ENCODE data around the gene TNNI2. TPM values are rescaled to one million over a fixed set of nuclear protein-coding genes. Genes with fewer than 3 reads are reported as not detected.

TNNI2 gene
- total RNA-seq, 1 donor from 2014 or later, result not detected

DNA sequence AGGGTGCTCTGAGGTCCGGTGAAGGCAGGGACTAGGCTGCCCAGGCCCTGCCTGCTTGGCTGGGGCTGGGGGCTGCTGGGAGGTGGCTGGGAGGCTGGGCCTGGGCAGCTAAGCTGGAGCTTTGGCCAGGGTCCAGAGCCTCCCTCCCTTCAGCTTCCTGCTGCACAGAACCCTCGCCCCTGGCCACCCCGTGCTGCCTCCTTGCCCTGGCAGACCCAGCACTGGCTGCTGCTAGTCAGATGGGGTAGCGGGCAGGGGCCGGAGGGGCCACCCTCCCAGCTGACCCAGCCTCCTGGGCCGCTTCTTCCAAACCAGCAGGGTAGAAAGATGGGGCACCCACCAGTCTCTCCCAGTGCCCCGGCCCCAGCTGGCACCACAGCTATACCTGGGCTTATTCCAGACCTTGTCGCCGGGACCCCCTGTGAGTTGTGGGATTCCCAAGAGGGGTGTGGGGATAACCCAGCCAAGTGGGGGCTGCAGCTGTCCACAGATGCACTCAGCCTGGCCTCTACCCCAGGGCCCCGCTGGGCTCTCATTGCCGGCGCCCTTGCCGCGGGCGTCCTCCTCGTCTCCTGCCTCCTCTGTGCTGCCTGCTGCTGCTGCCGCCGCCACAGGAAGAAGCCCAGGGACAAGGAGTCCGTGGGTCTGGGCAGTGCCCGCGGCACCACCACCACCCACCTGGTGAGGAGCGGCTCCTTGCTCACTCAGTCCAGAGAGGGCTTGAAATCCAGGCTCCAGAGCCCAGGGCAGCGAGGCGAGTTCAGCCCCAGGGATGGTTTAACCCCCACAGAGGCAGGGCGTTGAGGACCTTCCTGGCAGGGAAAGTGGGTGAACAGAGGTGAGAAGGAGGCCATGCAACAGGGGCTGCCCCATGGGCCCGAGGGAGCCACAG, 3.8 kb upstream of the TNNI2 start, which contains the start of gene SYT8:
Gene SYT8, plus strand, starts transcription at position 212 of the 892 bp plus-strand sequence. Its CDS starts 116 bp downstream, at position 328.
- Mint-ChIP-seq H3K36me3 (ENCODE audit: low read depth) (no peaks in the 10 kb centered on the region), H3K27me3 (peaks cover 3% of the 10 kb centered on the region), H3K27ac (no peak within 1 kb of the TSS), H3K4me3 (no peak within 1 kb of the TSS), H3K4me1 (peaks cover 5% of the 10 kb centered on the region), H3K9me3 (no peaks in the 10 kb centered on the region)
- no peak for DNase-seq
- intact Hi-C loops (cut with micrococcal nuclease), result no loop called here

DNA sequence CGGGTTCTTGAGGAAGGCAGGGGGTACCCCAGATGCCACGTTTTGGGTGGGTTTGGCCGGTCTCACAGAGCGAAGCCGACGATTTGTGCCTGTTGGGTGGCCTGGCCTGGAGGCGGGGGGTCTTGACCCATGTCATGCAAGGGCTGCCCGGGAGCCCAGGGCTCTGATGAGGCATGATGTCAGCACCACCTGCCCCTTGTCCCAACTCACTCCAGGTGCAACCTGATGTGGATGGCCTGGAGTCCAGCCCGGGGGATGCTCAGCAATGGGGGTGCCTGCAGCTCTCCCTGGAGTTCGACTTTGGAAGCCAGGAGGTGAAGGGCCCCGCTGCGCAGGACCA, 3.1 kb upstream of the TNNI2 start:
- intact Hi-C loops (cut with micrococcal nuclease), result loop anchor here (2.0 kb wide), 1 partner anchor 53 kb away; no protein-coding TSS in a partner anchor
- Mint-ChIP-seq H3K4me1 (peaks cover 5% of the 10 kb centered on the region), H3K36me3 (ENCODE audit: low read depth) (no peaks in the 10 kb centered on the region), H3K9me3 (no peaks in the 10 kb centered on the region), H3K27me3 (peaks cover 3% of the 10 kb centered on the region), H3K27ac (no peak overlapping the region), H3K4me3 (no peak overlapping the region)
- DNase-seq, result no peak

DNA sequence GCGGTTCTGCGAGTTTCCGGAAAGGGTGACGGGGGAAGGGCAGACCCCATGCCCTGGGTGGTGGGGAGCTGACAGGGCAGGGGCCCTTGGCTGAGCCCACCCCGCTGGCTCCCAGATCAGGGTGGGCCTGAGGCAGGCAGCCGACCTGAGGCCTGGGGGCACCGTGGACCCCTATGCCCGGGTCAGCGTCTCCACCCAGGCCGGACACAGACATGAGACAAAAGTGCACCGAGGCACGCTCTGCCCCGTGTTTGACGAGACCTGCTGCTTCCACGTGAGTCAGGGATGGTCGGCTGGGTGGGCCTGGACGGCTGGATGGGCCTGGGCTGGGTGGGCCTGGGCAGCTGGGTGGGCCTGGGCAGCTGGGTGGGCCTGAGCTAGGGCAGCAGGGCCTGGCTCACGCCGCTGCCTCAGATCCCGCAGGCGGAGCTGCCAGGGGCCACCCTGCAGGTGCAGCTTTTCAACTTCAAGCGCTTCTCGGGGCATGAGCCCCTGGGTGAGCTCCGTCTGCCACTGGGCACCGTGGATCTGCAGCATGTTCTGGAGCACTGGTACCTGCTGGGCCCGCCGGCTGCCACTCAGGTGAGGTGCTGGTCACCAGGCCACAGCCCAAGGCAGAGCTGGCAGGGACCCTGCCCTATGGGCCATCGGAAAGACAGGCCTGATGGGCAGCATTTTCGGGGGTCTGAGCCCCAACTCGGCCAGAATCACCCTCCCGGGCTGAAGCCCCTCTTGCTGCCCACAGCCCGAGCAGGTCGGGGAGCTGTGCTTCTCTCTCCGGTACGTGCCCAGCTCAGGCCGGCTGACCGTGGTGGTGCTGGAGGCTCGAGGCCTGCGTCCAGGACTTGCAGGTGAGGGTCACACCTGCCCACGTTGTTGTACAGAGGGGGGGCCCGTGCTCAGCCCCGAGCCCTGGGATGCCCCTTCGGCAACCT, 2.5 kb upstream of the TNNI2 start:
- no peak overlapping the region for H3K4me3 Mint-ChIP-seq
- no peak overlapping the region for H3K27ac Mint-ChIP-seq
- DNase-seq, result no peak
- no peaks in the 10 kb centered on the region for H3K9me3 Mint-ChIP-seq
- peaks cover 3% of the 10 kb centered on the region for H3K27me3 Mint-ChIP-seq
- intact Hi-C loops (cut with micrococcal nuclease), result loop anchor here (2.0 kb wide), 1 partner anchor 53 kb away; no protein-coding TSS in a partner anchor
- peaks cover 5% of the 10 kb centered on the region for H3K4me1 Mint-ChIP-seq
- H3K36me3 Mint-ChIP-seq (ENCODE audit: low read depth), result no peaks in the 10 kb centered on the region

DNA sequence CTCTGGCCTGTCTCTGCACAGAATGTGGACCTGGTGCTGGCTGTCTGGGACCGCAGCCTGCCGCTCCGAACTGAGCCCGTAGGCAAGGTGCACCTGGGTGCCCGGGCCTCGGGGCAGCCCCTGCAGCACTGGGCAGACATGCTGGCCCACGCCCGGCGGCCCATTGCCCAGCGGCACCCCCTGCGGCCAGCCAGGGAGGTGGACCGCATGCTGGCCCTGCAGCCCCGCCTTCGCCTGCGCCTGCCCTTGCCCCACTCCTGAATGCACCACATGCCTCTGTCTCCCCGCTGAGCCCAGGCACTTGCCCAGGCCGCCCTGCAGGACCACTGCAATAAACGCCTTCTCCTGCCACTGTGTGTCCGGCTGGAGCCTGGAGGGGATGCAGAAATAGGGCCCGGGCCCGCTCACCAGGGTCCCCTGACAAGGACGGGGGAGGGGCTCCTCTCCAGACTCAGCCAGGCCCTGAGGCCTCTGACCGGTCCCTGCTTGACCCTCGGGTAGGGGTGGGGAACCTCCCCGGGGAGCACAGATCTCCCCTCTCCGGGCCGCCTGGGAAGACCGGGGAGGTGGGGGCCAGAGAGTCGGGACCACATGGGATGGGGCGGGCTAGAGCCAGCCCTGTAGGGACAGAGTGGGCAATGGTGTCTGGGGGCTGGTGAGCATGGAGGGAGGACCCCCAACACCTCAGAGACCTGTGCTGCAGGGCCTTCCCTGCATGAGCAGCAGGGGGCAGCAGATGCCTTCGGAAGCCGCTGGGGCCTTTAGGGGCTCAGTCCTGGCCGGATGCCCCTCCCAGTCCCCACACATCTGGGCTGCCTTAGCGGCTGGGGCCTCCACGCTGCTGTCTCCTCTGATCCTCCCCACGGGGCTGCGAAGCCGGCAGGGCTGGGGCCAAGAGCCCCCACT, 1.4 kb upstream of the TNNI2 start:
- H3K4me3 Mint-ChIP-seq, result no peak overlapping the region
- peaks cover 5% of the 10 kb centered on the region for H3K4me1 Mint-ChIP-seq
- peak; percentile 93 for DNase-seq
- intact Hi-C loops (cut with micrococcal nuclease), result loop anchor here (1.0 to 2.0 kb wide), 2 partner anchors 51 to 81 kb away; no protein-coding TSS in a partner anchor
- no peak overlapping the region for H3K27ac Mint-ChIP-seq
- peaks cover 3% of the 10 kb centered on the region for H3K27me3 Mint-ChIP-seq
- H3K36me3 Mint-ChIP-seq (ENCODE audit: low read depth), result no peaks in the 10 kb centered on the region
- H3K9me3 Mint-ChIP-seq, result no peaks in the 10 kb centered on the region

DNA sequence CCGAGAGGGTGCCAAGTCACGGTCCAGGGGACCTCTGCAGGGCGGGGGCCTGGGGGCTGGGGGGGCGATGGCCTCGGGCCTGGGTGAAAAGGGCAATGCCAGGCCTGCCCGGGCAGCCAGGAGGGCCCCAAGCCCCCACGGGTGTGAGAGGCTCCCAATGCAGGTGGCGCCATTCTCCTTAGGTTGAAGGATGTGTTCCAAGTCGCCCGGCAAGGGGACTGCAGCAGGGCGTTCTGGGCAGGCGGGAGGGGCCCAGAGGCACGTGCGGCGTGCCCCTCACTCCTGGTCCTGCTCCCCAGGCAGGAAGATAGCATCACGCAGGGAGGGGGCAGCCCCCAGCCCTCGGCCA, 730 bp upstream of the TNNI2 start:
- no peaks in the 10 kb centered on the region for H3K36me3 Mint-ChIP-seq (ENCODE audit: low read depth)
- peaks cover 7% of the 10 kb centered on the region for H3K4me1 Mint-ChIP-seq
- intact Hi-C loops (cut with micrococcal nuclease), result no loop called here
- H3K27me3 Mint-ChIP-seq, result peaks cover 3% of the 10 kb centered on the region
- no peak overlapping the region for H3K27ac Mint-ChIP-seq
- H3K9me3 Mint-ChIP-seq, result no peaks in the 10 kb centered on the region
- H3K4me3 Mint-ChIP-seq, result no peak overlapping the region
- DNase-seq, result no peak

DNA sequence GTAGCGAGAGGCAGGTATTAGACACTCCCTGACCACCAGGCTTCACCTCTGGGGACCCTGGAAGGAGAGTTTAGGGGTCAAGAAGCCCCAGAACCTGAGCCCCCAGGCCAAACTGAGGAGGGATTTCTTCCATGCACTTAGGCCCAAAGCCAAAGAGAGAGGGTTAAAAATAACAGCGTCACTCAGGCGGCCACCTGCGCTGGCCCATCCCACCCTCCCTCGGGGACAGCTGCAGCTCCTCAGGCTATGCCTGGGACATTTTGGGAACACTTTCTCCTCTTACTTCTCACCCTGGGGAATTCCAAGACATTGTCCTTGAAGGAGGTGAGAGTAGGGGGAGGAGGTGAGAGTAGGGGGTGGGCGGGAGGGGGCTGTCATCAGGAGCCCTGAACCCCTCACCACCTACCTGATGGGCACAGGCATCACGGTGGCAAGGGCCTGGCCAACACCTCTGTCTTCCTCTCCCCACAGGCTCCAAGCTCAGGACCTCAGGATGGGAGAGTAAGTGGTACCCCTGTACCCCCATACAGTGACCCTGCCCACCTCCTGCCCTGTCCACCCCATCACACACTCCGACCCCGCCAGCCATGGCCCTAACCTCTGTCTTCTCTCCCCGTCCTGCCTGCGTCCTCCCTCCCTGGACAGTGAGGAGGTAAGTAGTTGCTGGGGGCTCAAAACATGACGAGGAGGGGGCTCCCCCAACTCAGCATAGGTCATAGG, 583 bp downstream of the TNNI2 start:
- intact Hi-C loops (cut with micrococcal nuclease), result no loop called here
- DNase-seq, result no peak
- Mint-ChIP-seq H3K27ac (peak overlapping the region; percentile 37), H3K36me3 (ENCODE audit: low read depth) (no peaks in the 10 kb centered on the region), H3K4me1 (peaks cover 19% of the 10 kb centered on the region), H3K27me3 (no peaks in the 10 kb centered on the region), H3K4me3 (no peak overlapping the region), H3K9me3 (no peaks in the 10 kb centered on the region)

DNA sequence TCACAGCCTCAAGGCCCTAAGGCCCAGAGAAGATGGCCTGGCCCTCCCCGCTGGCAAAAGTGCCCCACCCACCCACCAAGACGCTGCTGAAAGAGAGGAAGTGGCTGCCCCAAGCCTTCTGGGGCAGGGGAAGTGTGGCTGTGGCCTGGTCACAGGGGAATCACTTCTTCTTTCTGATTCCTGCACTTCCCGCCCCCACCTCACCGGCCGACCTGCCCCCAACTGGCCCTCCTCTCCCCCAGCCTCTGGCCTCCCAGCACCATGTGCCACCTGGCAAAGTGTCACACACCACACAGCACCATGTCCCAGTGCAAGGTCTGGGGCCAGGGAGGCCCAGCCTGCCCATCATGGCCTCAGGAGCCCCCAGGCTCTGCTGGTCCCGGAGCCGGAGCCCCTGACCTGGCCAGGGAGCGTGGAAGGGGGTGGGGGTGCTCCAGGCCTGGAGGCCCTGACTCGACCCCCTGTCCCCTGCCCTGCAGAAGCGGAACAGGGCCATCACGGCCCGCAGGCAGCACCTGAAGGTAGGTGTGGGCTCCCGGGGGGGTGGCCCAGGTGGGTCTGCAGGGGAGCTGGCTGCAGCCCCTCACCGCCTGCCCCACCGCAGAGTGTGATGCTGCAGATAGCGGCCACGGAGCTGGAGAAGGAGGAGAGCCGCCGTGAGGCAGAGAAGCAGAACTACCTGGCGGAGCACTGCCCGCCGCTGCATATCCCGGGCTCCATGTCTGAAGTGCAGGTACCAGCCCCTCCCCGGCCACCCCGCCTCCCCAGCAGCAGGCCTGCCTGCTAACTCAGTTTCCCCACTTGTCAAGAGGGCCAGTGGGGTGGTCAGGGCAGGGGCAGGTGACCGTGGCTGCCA, 1.4 kb downstream of the TNNI2 start:
- Mint-ChIP-seq H3K36me3 (ENCODE audit: low read depth) (no peaks in the 10 kb centered on the region), H3K27ac (peak overlapping the region; percentile 37), H3K4me3 (no peak overlapping the region), H3K4me1 (peaks cover 26% of the 10 kb centered on the region), H3K27me3 (peaks cover under 1% of the 10 kb centered on the region), H3K9me3 (no peaks in the 10 kb centered on the region)
- intact Hi-C loops (cut with micrococcal nuclease), result no loop called here
- DNase-seq, result no peak

DNA sequence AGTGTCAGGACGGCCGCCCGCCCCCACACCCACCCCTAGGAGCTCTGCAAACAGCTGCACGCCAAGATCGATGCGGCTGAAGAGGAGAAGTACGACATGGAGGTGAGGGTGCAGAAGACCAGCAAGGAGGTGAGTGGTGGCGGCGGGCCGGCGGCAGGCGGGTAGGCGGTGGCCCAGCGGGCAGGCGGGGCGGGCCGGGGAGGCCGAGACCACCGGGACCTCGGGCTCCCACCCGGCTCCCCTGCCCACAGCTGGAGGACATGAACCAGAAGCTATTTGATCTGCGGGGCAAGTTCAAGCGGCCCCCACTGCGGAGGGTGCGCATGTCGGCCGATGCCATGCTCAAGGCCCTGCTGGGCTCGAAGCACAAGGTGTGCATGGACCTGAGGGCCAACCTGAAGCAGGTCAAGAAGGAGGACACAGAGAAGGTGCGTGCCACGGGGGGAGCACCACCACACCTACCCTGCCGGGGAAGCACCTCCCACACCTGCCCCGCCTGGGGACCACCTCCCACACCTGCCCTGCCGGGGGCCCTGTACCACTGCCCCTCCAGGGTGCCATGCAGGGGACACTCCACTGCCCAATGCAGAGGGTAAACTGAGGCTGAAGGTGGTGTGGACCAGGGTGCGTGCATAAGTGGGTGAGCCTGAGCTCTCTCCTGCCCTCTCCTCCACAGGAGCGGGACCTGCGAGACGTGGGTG, 2.1 kb downstream of the TNNI2 start:
- Mint-ChIP-seq H3K36me3 (ENCODE audit: low read depth) (no peaks in the 10 kb centered on the region), H3K4me3 (no peak overlapping the region), H3K4me1 (peaks cover 33% of the 10 kb centered on the region), H3K27ac (no peak overlapping the region), H3K27me3 (peaks cover 2% of the 10 kb centered on the region), H3K9me3 (no peaks in the 10 kb centered on the region)
- intact Hi-C loops (cut with micrococcal nuclease), result no loop called here
- no peak for DNase-seq

DNA sequence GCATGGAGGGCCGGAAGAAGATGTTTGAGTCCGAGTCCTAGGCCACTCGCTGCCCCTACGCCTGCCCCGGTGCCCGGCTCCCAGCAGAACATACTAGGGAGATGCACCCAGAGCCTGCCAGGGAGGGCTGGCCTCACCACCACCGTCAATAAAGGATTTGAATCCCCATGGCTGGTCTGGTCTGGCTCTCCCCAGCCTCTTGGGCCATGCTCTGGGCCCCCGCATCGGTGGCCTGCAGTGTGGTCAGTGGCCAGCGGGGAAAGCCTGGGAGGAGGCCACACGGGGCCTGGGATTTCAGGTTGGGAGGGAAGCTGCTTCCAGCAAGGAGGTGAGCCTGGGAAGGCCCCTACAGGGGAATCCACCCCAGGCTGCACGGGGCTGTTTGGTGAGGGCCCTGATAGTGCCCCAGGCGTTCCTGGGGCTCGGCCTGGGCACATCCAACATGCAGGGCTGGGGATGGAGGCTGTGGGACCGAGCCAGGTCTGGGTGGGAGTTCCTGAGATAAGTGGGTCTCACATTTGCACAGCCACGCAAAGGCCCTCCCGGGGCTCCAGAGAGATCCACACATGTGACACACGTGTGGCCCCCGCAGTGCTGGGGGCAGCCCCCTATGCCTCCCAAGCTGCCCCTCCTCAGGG, 2.8 kb downstream of the TNNI2 start:
- DNase-seq, result no peak
- H3K27me3 Mint-ChIP-seq, result peaks cover 2% of the 10 kb centered on the region
- H3K27ac Mint-ChIP-seq, result no peak overlapping the region
- no peaks in the 10 kb centered on the region for H3K9me3 Mint-ChIP-seq
- intact Hi-C loops (cut with micrococcal nuclease), result no loop called here
- H3K4me1 Mint-ChIP-seq, result peaks cover 36% of the 10 kb centered on the region
- no peak overlapping the region for H3K4me3 Mint-ChIP-seq
- H3K36me3 Mint-ChIP-seq (ENCODE audit: low read depth), result no peaks in the 10 kb centered on the region

DNA sequence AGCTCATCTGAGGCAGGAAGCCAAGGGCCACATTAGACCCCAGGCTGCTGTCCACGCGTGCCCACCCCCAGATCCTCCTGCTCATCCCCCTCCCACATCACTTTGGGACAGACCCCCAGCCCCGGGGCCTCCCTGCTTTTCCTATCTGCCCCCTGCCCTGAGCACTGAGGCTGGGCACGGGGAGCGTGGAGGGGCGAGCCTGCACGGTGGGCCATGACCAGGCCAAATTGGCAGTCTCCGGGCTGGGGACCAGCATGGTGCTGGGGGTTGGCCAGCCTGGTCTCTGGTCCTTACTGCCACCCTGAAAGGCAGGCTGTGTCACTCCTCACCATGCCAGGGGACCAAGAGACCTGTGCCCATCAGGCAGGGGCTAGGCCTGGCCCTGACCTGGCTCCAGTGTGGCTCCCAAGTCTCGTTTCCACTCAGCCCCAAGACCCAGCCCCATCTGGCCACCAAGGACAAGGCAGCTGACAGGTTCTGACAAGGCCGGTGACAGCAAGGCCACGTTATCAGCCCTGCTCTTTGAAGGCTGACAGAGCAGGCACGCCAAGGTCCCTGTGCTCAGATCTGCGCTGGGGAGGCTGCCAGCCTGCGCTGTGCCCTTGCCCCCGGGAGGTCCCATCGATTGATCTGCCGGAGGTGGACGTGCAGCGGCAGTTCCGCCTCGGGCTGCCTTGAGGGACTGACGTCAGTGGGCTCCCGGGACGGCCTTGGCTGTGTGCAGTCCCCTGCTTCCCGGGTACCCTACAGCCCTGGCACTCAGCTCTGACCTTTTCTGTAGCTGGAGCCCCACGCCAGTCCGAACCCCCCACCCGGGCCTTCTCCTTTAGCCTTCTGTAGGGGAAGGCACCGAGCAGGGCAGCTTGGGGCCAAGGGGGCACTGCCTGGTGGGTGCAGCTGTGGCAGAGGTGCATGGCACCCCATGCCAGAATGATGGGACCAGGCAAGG, 3.6 kb downstream of the TNNI2 start:
- Mint-ChIP-seq H3K27ac (no peak overlapping the region), H3K4me1 (peaks cover 40% of the 10 kb centered on the region), H3K27me3 (peaks cover 3% of the 10 kb centered on the region)

DNA sequence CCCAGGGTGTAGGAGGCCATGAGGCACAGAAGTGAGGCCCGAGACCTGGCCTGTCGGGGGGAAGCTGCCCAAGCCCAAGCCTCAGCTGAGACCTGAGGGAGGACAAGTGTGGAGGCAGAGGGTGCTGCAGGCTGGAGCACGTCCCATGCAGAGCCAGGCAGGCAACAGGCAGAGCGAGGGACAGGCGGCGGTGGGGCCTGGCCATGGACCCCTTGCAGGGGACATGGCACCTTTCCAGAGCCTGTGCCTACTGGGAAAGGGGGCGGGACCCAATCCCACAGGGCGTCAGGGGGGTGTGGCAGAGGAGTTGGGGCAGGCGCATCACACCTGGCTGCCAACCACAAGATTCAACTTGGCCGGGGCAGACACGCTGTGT, 4.3 kb downstream of the TNNI2 start:
- intact Hi-C loops (cut with micrococcal nuclease), result no loop called here
- Mint-ChIP-seq H3K9me3 (no peaks in the 10 kb centered on the region), H3K4me3 (peak overlapping the region; percentile 79), H3K36me3 (ENCODE audit: low read depth) (no peaks in the 10 kb centered on the region), H3K27ac (peak overlapping the region; percentile 92), H3K4me1 (peaks cover 45% of the 10 kb centered on the region), H3K27me3 (peaks cover 3% of the 10 kb centered on the region)
- no peak for DNase-seq

More for the DNA sequence above, 3.6 kb downstream of the TNNI2 start:
- intact Hi-C loops (cut with micrococcal nuclease), result no loop called here
- DNase-seq, result no peak
- Mint-ChIP-seq H3K4me3 (peak overlapping the region; percentile 79), H3K36me3 (ENCODE audit: low read depth) (no peaks in the 10 kb centered on the region), H3K9me3 (no peaks in the 10 kb centered on the region)
